Right ventricle myocardium inferior (tissue), 1 donor: Measurements from ENCODE around the gene ACOT4. TPM values are rescaled to one million over a fixed set of nuclear protein-coding genes. Genes with fewer than 3 reads are reported as not detected.
"Not testable (repeated sequence)": the region's sequence is repeated elsewhere in the genome, so short reads cannot be mapped to it uniquely, and the experiment has no call there.

ENCODE experiments used
- ATAC-seq: fragments of 200-7000 bp; cut with Tn5 transposase; one replicate; pipeline ENCODE4 v1.9.1; 2020; ENCODE audit warnings: mild to moderate bottlenecking, moderate library complexity
- DNase-seq: peaks from one replicate; pipeline ENCODE4 v3.0.0; 2021; ENCODE audit errors: missing footprints
- intact Hi-C: fragments of 100-400 bp; cut with DNase I; formaldehyde crosslinking; loops from one replicate; pipeline ENCODE4 v1.11.0; 2022
- total RNA-seq: library from RNA; stranded (reverse); fragmentation: NEBNext Ultra II Directional; extraction: Animal tissue kit (Norgen Biotek cat#: 25700); gene quantifications from one replicate; pipeline ENCODE4 v1.2.1, GENCODE V29; 2021
- donor health status: DM: no; HTN: yes; CAD: no; lungs with severe emphysema.

Gene ACOT4
- total RNA-seq, 1 donor from 2014 or later = 0.97 TPM

DNA sequence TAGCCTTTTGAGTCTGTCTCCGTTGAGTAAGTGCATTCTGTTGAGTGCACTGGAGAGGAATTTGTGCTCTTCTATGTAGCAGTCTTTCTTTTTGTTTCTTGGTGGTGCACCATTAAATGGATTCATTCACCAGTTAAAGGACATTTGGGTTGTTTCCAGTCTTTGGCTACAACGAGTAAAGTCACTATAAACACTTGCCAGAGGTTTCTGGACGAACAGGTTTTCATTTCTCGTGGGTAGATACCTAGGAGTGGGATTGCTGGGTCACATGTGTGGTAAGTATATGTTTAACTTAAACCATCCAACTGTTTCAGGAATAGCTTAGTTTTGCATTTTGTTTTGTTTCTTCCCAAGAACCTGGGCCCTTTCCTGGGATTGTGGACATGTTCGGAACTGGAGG, 18.6 kb upstream of the ACOT4 start:
- ATAC-seq, DNase-seq: not testable (repeated sequence)
- intact Hi-C loops = loop anchor here (5.0 kb wide), 1 partner anchor 66 kb away; no protein-coding TSS in a partner anchor

GRCh38 chr14:73573740-73574139, 17.9 kb upstream of the ACOT4 start:
- not testable (repeated sequence) for DNase-seq, ATAC-seq
- intact Hi-C loops = loop anchor here (5.0 kb wide), 1 partner anchor 66 kb away; no protein-coding TSS in a partner anchor

GRCh38 chr14:73574251-73574650, 17.4 kb upstream of the ACOT4 start:
- not testable (repeated sequence) for DNase-seq, ATAC-seq
- intact Hi-C loops = loop anchor here (5.0 kb wide), 1 partner anchor 67 kb away; no protein-coding TSS in a partner anchor

DNA sequence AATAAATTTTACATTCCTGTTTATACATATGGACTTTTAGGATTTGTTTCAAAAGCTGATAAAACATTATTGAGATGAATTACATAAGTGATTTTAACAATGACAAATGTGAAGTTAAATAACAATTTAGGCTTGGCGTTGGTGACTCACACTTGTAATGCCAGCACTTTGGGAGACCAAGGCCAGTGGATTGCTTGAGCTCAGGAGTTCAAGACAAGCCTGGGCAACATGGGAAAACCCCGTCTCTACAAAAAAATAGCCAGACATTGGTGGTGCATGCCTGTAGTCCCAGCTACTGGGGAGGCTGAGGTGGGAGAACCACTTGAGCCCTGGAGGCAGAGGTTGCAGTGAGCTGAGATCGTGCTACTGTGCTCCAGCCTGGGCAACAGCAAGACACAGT, 15.3 kb upstream of the ACOT4 start:
- intact Hi-C loops = no loop called here

GRCh38 chr14:73577214-73577613, 14.5 kb upstream of the ACOT4 start:
- ATAC-seq = peak; percentile 85
- DNase-seq, intact Hi-C loops: not testable (repeated sequence)

More for the DNA sequence above, 15.3 kb upstream of the ACOT4 start:
- ATAC-seq (no peak), DNase-seq (no peak)

GRCh38 chr14:73582102-73582979, 9.3 kb upstream of the ACOT4 start:
- intact Hi-C loops, DNase-seq, ATAC-seq: not testable (repeated sequence)

DNA sequence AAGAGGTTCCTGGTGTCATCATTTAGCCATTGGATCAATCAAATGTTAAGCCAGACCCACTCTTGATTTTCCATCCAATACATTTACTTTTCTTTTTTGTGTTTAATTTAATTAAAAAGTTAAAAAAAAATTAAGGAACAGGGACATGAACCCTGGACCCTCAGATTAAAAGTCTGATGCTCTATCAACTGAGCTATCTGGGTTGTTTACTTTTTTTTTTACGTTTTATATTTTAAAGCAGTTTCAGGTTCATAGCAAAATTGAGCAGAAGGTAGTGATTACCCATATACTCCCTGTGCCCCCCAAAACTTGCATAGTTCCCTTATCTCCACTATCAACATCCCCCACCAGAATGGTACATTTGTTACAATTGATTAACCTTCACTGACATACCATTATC, 3.0 kb upstream of the ACOT4 start:
- intact Hi-C loops = no loop called here
- ATAC-seq = no peak

GRCh38 chr14:73589116-73589515, 2.6 kb upstream of the ACOT4 start:
- intact Hi-C loops = no loop called here
- no peak for DNase-seq
- ATAC-seq = no peak

More for the DNA sequence above, 3.0 kb upstream of the ACOT4 start:
- no peak for DNase-seq

- intact Hi-C loops, ATAC-seq, DNase-seq: not testable (repeated sequence)
Measured at GRCh38 chr14:73590673-73591004, 1.0 kb upstream of the ACOT4 start.

DNA sequence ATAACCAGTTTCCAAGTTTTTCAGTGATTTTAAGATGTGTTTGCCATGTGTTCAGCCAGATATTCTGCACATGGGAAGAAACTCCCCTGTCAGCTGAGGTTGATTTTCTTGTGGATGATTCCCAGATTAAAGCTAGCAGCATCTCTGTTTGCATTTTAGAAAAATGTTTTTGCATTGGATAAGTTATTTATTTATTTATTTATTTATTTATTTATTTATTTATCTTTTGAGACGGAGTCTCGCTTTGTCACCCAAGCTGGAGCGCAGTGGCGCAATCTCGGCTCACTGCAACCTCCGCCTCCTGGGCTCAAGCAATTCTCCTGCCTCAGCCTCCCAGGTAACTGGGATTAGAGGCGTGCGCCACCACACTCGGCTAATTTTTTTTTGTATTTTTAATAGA, 2.8 kb downstream of the ACOT4 start:
- DNase-seq (no peak), ATAC-seq (no peak)
- intact Hi-C loops = no loop called here

GRCh38 chr14:73599499-73599898, 7.8 kb downstream of the ACOT4 start:
- intact Hi-C loops = no loop called here
- ATAC-seq = no peak

DNA sequence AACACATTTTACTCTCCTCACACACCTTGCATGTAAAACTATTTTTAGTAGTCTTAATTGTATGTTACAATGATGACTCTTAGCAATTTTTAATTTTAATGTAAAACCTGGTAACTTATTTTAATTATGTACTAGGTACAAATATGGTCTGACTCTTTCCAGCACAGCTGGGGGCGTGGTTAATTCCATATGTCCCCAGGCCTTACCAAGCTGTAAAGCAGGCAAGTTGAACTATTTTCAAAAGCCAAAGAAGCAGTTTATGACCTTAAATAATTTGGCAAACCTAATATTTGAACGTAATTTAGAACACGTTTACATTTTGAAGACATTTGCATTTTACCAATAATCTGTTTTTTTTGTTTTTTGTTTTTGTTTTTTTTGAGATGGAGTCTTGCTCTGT, 11.3 kb downstream of the ACOT4 start:
- DNase-seq (no peak), ATAC-seq (no peak)
- intact Hi-C loops = no loop called here

More at GRCh38 chr14:73599499-73599898, 7.8 kb downstream of the ACOT4 start:
- DNase-seq = no peak

DNA sequence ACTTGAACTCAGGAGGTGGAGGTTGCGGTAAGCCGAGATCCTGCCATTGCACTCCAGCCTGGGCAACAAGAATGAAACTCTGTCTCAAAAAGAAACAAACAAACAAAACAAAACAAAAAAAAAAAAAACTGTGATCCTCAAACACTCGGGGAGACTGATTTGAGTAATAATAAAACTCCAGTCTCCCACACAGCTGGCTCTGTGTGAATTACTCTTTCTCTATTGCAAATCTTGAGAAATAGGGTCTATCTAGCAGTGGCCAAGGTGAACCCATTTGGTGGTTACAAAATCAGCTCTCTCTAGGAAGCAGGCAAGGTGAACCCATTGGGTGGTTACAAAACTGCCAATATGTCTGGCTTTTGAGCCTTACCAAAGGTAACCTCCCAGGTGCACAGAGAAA, 14.6 kb downstream of the ACOT4 start:
- no peak for ATAC-seq
- no peak for DNase-seq
- intact Hi-C loops = no loop called here

- DNase-seq (no peak), ATAC-seq (no peak)
- intact Hi-C loops = no loop called here
Measured at GRCh38 chr14:73607241-73607640, 15.6 kb downstream of the ACOT4 start.

DNA sequence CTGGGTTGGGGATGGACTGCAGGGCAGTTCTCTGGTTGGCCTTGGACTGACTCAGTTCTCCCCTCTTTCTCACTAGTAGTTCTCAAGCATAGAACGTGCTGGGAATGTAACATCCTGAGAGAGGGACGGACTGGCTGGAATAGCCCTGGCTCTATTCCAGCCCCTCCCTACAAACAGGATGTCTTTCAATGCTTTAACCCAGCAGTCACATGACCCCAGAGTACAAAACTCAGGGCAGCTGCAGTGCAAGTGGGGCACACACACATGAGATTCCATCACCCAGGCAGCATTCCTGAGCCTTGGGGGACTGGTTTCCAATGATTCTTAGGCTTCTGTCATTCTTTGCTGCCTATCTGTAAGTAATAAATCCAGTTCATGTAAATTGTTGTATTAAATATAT, 19.0 kb downstream of the ACOT4 start:
- no peak for ATAC-seq
- DNase-seq = no peak
- intact Hi-C loops = no loop called here

DNA sequence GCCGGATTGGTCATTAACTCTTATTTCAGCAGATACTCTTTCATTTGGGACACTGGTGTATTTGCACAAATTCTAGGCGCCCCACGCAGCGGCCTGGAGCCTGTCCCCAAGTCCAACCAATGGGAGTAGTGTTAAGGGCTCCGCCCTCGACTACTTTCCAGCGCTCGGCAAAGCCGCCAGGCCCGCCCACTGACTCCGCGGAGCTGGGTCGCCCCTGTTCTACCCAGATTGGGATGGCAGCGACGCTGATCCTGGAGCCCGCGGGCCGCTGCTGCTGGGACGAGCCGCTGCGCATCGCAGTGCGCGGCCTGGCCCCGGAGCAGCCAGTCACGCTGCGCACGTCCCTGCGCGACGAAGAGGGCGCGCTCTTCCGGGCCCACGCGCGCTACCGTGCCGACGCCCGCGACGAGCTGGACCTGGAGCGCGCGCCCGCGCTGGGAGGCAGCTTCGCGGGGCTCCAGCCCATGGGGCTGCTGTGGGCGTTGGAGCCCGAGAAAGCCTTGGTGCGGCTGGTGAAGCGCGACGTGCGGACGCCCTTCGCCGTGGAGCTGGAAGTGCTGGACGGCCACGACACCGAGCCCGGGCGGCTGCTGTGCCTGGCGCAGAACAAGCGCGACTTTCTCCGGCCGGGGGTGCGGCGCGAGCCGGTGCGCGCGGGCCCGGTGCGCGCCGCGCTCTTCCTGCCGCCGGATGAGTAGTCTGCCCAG, 20.8 kb downstream of the ACOT4 start, which contains the start of gene ACOT6:
Gene ACOT6, plus strand, starts transcription at position 179 of the 707 bp plus-strand sequence. Its CDS starts 55 bp downstream, at position 234.
- intact Hi-C loops = no loop called here
- DNase-seq (peak; percentile 81), ATAC-seq (peak; percentile 93)

DNA sequence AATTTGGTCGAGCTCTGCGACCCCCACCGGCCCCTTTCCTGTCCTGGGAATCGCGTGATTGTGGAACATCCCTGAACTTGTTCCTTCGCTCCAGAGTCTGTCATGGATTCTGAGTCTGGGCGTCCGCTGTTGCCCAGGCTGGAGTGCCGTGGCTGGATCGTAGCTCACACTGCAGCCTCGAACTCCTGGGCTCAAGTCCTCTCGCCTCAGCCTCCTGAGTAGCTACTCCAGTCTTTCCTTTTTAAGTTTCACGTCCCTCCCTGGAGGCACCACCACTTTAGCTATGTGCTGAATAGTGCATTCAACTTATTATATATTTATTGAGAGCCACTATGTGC, 21.3 kb downstream of the ACOT4 start:
- intact Hi-C loops = no loop called here
- no peak for DNase-seq
- ATAC-seq = peak; percentile 32

DNA sequence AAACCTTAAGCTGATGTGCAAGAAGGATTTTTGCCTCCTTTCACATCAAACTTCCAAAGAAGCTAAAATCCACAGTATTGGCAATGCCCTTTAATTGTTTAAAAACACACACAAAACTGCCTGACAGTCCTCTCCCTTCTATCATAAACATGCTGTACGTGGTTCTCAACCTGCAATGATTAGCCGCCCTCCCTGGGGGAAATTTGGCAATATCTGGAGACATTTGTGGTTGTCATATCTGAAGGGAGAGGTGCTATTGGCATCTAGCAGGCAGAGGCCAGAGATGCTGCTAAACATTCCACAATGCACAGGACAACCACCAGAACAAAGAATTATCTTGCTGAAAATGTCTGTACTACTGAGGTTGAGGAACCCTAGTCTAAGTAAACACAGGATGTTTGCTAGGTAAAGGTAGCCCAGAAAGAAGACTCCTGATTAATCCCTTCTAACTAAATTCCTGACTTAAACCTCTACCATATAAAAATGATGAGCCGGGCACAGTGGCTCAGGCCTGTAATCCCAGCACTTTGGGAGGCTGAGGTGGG, 21.8 kb downstream of the ACOT4 start:
- DNase-seq = no peak
- intact Hi-C loops = no loop called here
- no peak for ATAC-seq

- ATAC-seq (no peak), DNase-seq (no peak)
- intact Hi-C loops = no loop called here
Measured at GRCh38 chr14:73616831-73617230, 25.2 kb downstream of the ACOT4 start.
